HG03439 (cell line): ENCODE results near the gene RGMA.
"Not testable (repeated sequence)": the region's sequence is repeated elsewhere in the genome, so short reads cannot be mapped to it uniquely, and the experiment has no call there.

Experiments
- ATAC-seq: cut with Tn5 transposase; IDR thresholded peaks from one replicate; pipeline ENCODE4 v1.9.1; 2021; ENCODE audit warnings: mild to moderate bottlenecking, moderate library complexity; ENCODE audit not compliant: unreplicated experiment

Gene RGMA

GRCh38 chr15:93035953-93036810 is 52.8 kb downstream of the RGMA start:
- ATAC-seq, result no peak

- ATAC-seq, result no peak
Observed at GRCh38 chr15:93035092-93035915, 53.7 kb downstream of the RGMA start.

GRCh38 chr15:93034512-93034911 is 54.5 kb downstream of the RGMA start:
- no peak for ATAC-seq

GRCh38 chr15:93033434-93034045 is 55.5 kb downstream of the RGMA start:
- ATAC-seq, result no peak

GRCh38 chr15:93032515-93033206 is 56.4 kb downstream of the RGMA start:
- ATAC-seq, result not testable (repeated sequence)

- not testable (repeated sequence) for ATAC-seq
Observed at GRCh38 chr15:93031557-93032384, 57.2 kb downstream of the RGMA start.

- no peak for ATAC-seq
Observed at GRCh38 chr15:93031103-93031464, 57.9 kb downstream of the RGMA start.

GRCh38 chr15:93030430-93031102 is 58.4 kb downstream of the RGMA start:
- ATAC-seq, result peak; percentile 71

GRCh38 chr15:93029836-93030429 is 59.1 kb downstream of the RGMA start:
- no peak for ATAC-seq

GRCh38 chr15:93029214-93029835 is 59.7 kb downstream of the RGMA start:
- ATAC-seq, result no peak

- ATAC-seq, result no peak
Observed at GRCh38 chr15:93028632-93029213, 60.3 kb downstream of the RGMA start.

- ATAC-seq, result no peak
Observed at GRCh38 chr15:93028111-93028631, 60.8 kb downstream of the RGMA start.

- ATAC-seq, result no peak
Observed at GRCh38 chr15:93027413-93027812, 61.6 kb downstream of the RGMA start.

- no peak for ATAC-seq
Observed at GRCh38 chr15:93026380-93026817, 62.6 kb downstream of the RGMA start.

- ATAC-seq, result no peak
Observed at GRCh38 chr15:93025625-93025982, 63.4 kb downstream of the RGMA start.

GRCh38 chr15:93024716-93025624 is 64.0 kb downstream of the RGMA start:
- ATAC-seq, result no peak

GRCh38 chr15:93024293-93024692 is 64.7 kb downstream of the RGMA start:
- no peak for ATAC-seq
